HG03457 (cell line): ENCODE measurements around the gene NCOA5.

Experiments used
- ATAC-seq: cut with Tn5 transposase; IDR thresholded peaks from one replicate; pipeline ENCODE4 v1.9.1; 2021; ENCODE audit warnings: moderate number of reproducible peaks; ENCODE audit not compliant: unreplicated experiment

The NCOA5 gene

DNA sequence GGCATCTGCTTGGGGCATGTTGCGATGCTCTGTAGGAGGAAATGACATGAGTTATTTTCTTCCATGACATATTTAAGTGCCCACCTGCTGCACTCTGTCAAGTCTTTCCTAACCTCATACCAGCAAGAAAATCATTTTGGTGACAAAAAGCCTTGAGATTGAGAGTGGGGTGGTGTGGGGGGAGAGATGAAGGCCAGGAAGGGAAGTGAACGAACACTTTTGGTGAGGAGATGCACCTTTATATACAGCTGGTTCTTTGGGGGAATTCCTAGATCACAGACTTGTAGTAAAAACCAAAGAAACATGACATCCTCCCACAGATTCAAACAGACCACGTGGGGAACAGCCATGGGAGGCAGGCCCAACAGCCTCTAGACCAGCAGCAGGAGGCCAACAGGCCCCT, 26.1 kb downstream of the NCOA5 start:
- ATAC-seq, result no peak

GRCh38 chr20:46063151-46063550, 26.6 kb downstream of the NCOA5 start:
- no peak for ATAC-seq

- no peak for ATAC-seq
Measured at GRCh38 chr20:46062621-46063020, 27.1 kb downstream of the NCOA5 start.

- no peak for ATAC-seq
Measured at GRCh38 chr20:46062151-46062550, 27.6 kb downstream of the NCOA5 start.

- no peak for ATAC-seq
Measured at GRCh38 chr20:46060975-46061374, 28.8 kb downstream of the NCOA5 start.

DNA sequence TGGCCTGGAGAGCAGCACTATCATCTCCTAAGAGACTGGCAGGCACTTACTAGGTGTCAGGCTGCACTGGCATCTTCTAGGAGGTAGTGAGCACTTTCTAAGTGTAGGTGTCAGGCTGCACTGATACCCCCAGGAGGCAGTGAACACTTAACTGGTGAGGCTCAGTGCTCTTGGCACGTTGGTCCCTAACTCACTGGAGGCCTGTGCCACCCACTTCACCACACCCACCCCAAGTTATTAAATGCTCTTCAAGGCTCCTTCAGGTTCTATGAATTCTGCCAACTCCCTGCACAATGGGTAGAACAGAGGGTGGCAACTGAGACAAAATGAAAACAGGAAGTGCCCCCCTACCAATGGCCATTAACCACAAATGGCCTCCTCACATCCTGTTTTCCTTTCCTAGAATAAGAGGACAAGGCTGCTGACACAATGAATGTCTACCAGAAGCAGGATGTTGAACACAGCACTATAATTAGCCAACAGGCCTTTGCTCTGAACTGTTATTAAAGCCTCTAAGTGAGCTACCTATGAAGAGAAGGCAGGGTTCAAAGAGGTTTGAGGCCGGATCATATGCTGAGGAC, 29.4 kb downstream of the NCOA5 start:
- no peak for ATAC-seq

DNA sequence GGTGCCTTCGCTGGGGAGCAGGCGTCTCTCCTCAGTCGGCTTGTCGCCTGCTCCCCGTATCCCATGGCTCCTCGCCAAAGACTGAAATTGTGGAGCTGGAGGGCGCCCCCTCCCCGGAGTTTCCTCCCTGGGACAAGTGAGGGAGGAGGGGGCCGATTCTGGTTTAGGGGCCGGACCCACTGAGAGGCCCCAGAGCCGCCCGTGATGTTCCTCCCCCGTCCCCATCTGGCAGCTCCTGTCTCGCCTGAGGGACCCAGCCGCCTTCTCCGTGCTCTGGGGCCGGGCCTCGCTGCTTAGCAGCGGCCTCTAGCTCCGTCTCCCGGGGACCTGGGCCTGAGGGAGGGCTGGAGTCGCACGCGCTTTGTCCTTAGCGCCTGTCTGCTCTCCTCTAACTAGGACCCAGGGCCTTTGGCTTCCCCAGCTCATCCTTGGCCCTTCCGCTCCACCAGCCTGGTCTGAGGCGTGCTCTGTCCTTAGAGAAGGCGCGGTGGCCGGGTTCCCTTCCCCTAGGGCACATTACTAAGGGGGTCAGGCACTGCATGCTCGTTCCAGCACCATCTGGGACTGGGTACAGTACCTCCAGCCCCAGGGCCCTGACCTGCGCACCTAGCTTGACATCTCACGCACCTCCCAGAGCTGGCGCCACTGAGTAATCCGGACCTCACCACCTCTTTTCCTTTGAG, 31.0 kb downstream of the NCOA5 start:
- no peak for ATAC-seq

DNA sequence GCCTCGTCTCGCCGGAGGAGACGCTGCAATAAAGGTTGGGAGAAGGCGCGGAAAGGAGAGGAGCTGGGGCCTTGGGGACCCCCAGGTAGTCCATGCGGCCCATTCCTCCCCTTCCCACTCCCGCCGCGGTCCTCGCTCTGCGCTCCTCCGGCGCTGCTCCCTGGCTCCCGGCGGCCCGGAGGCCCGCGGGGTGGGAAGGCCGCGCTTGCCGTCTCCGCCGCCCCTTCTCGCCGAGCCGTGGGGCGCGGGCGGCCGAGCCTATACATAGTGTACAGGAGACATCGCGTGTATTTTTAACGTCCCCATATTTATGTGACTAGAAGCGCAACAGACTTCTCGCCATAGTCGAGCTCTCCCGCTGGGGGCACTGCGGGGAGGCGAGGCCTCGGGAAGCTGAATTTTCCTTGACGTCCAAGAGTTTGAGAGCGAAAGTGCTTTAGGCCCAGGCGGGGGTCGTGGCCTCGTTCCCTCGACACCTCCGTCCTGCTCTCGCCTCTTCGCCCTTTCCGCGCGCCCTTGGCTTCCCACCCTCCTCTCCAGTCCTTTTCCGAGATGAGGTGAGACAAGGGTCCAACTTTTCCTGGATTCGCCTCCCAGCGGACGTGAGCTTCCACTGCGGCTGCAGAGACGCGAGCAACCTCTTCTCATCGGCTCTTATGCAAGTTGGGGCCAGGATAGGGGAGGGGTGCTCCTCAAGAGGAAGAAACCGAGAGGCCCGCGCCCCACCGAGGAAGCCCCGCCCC, 31.7 kb downstream of the NCOA5 start:
- no peak for ATAC-seq

GRCh38 chr20:46056970-46057855, 32.5 kb downstream of the NCOA5 start:
- no peak for ATAC-seq

DNA sequence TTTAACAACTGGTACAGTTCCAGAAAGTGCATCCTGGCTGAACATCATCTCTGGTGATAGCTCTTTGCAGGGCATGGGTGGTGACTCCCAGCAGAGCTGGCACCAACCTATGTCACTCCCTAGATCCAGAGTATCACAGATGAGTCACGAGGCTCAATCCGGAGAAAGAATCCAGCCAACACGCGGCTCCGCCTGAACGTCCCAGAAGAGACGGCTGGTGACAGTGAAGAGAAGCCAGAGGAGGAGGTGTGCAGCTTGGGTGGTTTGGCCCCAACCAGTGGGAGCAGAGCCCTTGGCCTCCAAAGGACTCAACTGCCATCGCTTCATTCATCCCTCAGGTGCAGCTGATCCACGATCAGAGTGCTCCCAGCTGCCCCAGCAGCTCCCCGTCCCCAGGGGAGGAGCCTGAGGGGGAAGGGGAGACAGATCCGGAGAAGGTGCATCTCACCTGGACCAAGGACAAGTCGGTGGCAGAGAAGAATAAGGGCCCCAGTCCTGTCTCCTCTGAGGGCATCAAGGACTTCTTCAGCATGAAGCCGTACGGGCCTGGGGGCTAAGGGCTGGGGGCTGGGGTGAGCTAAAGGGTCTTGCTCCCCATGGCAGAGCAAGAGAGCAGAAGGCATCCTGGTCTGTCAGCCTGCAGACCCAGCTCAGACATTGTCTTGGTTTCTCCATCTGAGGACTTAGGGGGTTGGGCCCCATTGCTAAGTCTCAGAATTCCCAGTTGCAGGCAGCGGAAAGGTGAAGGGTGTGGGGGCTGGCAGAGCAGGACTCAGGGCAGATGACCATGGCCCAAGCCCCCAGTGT, 33.5 kb downstream of the NCOA5 start:
- no peak for ATAC-seq

- no peak for ATAC-seq
Measured at GRCh38 chr20:46055269-46055668, 34.5 kb downstream of the NCOA5 start.

DNA sequence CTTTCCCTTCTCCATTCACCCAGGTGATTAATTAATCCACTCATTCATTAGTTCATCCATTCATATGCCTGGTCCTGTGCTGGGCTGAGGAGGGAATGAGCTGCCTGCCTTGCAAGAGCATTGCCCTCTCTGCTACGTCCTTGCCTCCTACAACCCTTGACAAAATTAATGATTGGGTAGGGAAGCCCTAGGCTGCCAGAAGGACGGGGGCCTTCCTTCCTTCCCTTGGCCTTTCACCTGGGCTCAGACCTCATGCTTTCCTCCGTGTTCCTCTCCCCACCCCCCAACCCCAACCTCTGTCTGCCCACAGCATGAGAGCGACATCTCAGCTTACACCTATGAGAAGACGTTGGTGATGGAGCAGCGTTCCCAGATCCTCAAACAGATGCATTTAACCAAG, 35.2 kb downstream of the NCOA5 start:
- no peak for ATAC-seq

GRCh38 chr20:46053416-46053815, 36.3 kb downstream of the NCOA5 start:
- no peak for ATAC-seq

GRCh38 chr20:46051556-46052308, 38.0 kb downstream of the NCOA5 start:
- ATAC-seq, result no peak

DNA sequence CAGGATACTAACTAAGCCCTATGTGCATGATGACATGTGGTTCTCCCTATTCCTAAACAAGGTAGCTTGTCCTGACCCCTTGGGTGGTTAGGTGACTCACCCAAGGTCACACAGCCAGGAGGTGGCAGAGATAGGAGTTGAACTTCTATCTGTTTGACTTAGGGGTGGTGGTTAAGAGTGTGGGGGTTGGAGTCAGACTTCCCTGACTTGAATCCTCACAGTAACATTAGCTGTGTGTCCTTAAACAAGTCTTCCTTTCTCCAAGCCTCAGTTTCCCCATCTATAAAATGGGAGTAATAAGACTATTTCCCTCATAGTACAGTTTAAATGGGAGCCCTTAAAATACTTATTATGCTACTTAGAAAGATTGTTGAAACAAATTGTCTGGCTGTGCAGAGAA, 38.9 kb downstream of the NCOA5 start:
- no peak for ATAC-seq

DNA sequence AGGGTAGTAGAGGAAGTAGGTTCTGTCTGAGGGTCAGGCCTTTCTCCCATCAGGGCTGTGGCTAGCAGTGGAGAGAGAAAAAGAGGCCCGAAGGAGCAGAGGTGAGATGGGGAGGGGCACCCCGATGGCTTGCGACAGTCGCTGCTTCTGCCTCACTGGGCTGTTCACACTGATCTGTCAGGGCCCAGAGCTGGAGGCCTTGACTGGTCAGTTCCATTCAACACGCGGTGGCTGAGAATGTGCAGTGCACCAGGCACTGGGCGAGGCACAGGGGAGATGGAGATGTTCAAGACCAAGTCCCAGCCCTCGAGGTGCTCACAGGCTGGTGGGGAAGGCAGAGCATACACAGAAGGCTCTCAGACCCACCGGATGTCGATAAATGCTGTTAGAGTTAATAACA, 39.3 kb downstream of the NCOA5 start:
- ATAC-seq, result no peak

DNA sequence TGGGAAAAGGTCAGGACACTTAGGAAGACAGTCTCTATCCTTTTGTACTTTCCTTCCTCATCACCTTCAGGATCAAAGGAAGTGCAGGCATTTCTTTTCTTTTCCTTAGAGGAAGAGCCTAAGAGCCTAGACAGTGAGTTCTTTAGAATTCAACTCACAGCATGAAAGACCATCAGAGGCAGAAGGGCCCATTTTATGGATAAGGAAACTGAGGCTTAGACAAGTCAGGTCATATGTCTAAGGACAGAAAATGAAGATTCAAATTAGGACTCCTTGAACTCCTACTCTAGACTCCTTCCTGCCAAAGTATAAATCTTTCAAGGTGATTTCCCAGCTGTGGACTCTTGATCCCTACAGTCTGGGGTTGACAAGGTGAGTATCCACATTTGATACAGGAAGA, 39.9 kb downstream of the NCOA5 start:
- ATAC-seq, result no peak

- no peak for ATAC-seq
Measured at GRCh38 chr20:46049190-46049589, 40.6 kb downstream of the NCOA5 start.

DNA sequence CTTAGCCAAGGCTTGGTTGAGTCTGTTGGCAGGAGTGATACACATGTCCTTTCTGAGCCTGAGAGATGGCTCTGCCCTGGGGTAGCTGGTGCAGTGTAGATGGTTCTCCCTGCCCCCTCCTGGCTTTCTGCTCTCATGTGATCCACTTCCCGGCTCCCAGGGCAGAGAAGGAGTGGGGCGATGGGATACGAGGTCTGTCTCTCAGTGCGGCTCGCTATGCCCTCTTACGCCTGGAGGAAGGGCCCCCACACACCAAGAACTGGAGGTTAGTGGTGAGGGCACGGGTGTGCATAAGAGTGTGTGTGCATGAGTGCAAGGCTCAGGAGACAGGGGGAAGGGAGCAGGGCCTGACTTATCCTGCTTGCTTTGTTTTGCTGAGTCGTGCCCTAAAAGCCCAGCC, 41.9 kb downstream of the NCOA5 start:
- no peak for ATAC-seq
